Measurements from ENCODE around the gene ARMC9. TPM values are rescaled to one million over a fixed set of nuclear protein-coding genes. Genes with fewer than 3 reads are reported as not detected.

Gene ARMC9
- total RNA-seq, 1 experiment from 2014 or later, result 23.4 TPM

DNA sequence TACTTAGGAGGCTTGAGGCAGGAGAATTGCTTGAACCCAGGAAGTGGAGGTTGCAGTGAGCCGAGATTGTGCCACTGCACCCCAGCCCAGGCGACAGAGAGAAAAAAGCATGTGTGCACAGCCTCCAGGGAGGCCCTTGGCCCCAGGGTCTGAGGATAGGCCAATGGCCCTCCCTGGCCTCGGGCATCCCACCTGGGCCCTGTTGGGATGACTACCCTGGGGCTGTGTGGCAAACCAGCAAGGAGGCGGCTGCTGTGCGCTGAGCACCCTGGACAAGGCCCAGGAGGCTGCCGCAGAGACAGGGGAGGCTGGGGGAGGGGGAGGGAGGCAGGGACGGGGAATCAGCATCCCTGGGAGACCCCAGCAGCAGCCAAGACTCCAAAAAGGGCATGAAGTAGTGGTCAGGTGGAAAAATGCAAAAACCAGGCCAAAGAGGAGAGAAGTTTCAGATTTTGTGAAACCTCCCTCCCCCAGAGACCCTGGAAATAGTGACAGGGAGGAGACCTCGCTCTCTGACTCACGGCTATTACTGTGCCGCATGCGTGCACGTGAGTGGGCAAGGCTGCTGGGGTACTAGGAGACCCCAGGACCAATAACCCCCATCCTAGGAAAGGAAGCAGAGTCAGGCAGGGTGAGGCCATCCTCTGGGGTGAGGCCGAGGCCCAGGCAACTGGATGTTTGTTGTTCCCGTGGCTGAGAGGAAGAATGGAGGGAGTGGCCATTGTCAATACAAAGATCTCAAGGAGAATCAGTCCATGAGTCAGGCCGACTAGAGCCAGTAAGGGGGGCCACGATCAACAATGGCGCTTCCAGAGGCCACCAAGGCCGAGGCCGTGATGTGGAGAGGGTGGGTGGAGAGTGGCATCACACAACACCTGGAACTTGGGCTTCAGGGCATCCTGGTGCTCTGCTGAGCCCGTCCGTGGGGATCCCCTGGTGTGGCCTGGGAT, 181.1 kb downstream of the ARMC9 start:
- ChIA-PET POLR2A (ENCODE audit: unreplicated experiment) (no interaction called here), CTCF (no interaction called here)
- DNase-seq, result peak; percentile 82
- no peak overlapping the region for H3K4me3 ChIP-seq (ENCODE audit: low read length)
- H3K9me2 ChIP-seq (replicated peaks; ENCODE audit: low read length), result no peaks in the 10 kb centered on the region
- H4K20me1 ChIP-seq (ENCODE audit: low read length), result no peaks in the 10 kb centered on the region
- ATAC-seq, result peak; percentile 65
- BruUV-seq (replicated peaks), result no TSS peak
- no peaks in the 10 kb centered on the region for H3K9me3 ChIP-seq (ENCODE audit: low read length)
- H3K4me1 ChIP-seq (ENCODE audit: insufficient read depth, low read length), result peaks cover 36% of the 10 kb centered on the region
- peak overlapping the region; percentile 64 for H3K9ac ChIP-seq (ENCODE audit: low read length)
- H3K27me3 ChIP-seq (ENCODE audit: low read length), result no peaks in the 10 kb centered on the region
- H2AFZ ChIP-seq (ENCODE audit: low read length), result 0 out of 2 replicates have a peak overlapping the region, but pooled peaks have one; percentile 21
- TF ChIP-seq EZH2 (IDR thresholded peaks at IDR 0.05; ENCODE audit: low read length, unreplicated experiment) (no peak), EZH2phosphoT487 (IDR thresholded peaks at IDR 0.05; ENCODE audit: borderline replicate concordance, low read length) (no peak)
- TF ChIP-seq, protein P1, sequence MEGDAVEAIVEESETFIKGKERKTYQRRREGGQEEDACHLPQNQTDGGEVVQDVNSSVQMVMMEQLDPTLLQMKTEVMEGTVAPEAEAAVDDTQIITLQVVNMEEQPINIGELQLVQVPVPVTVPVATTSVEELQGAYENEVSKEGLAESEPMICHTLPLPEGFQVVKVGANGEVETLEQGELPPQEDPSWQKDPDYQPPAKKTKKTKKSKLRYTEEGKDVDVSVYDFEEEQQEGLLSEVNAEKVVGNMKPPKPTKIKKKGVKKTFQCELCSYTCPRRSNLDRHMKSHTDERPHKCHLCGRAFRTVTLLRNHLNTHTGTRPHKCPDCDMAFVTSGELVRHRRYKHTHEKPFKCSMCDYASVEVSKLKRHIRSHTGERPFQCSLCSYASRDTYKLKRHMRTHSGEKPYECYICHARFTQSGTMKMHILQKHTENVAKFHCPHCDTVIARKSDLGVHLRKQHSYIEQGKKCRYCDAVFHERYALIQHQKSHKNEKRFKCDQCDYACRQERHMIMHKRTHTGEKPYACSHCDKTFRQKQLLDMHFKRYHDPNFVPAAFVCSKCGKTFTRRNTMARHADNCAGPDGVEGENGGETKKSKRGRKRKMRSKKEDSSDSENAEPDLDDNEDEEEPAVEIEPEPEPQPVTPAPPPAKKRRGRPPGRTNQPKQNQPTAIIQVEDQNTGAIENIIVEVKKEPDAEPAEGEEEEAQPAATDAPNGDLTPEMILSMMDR (conservative IDR thresholded peaks at IDR 0.05; ENCODE audit: low read depth, low read length), result no peak
- H3K27ac ChIP-seq (ENCODE audit: low read length), result peak overlapping the region; percentile 87
- no peaks in the 10 kb centered on the region for H3K36me3 ChIP-seq (ENCODE audit: low read depth, low read length)
- intact Hi-C loops (cut with micrococcal nuclease), result no loop called here
- H3K4me2 ChIP-seq (ENCODE audit: low read length), result peak overlapping the region; percentile 30; the same call in 1 of the 2 replicates
- H3K79me2 ChIP-seq (ENCODE audit: low read length), result 0 out of 2 replicates have a peak, but pooled peaks cover 3% of the 10 kb centered on the region
- H3F3A ChIP-seq (ENCODE audit: low read length, unreplicated experiment), result no peaks in the 10 kb centered on the region

DNA sequence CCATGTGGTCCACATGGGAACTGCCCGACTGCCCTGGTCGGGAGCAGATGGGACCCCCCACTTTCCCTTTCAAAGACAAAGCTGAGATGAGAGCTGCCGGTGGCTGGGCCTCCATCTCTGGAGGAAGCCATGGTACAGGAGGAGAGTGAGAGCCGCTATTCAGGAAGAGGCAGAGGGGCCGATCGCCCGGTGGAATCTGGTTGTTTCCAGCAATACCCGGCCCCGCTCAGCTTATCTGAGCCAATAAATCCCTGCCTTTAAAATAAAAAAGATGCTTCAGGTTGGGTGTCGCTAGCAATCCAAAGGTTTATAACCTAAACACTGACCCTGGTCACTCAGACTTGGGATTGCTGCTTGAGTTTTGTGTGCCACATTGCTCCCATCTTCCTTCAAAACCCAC, 181.9 kb downstream of the ARMC9 start:
- TF ChIP-seq, protein P1 (conservative IDR thresholded peaks at IDR 0.05; ENCODE audit: low read depth, low read length), result no peak
- TF ChIP-seq EZH2phosphoT487 (IDR thresholded peaks at IDR 0.05; ENCODE audit: borderline replicate concordance, low read length) (no peak), EZH2 (IDR thresholded peaks at IDR 0.05; ENCODE audit: low read length, unreplicated experiment) (no peak)
- H3K9me3 ChIP-seq (ENCODE audit: low read length), result no peaks in the 10 kb centered on the region
- H3K27me3 ChIP-seq (ENCODE audit: low read length), result no peaks in the 10 kb centered on the region
- intact Hi-C loops (cut with micrococcal nuclease), result no loop called here
- DNase-seq, result no peak
- no TSS peak for BruUV-seq (replicated peaks)
- H3K9ac ChIP-seq (ENCODE audit: low read length), result peak overlapping the region; percentile 38; the same call in 1 of the 2 replicates
- 0 out of 2 replicates have a peak, but pooled peaks cover 3% of the 10 kb centered on the region for H3K79me2 ChIP-seq (ENCODE audit: low read length)
- H3K9me2 ChIP-seq (replicated peaks; ENCODE audit: low read length), result no peaks in the 10 kb centered on the region
- H2AFZ ChIP-seq (ENCODE audit: low read length), result 0 out of 2 replicates have a peak overlapping the region, but pooled peaks have one; percentile 21
- H4K20me1 ChIP-seq (ENCODE audit: low read length), result no peaks in the 10 kb centered on the region
- POLR2A ChIA-PET (ENCODE audit: unreplicated experiment), result no interaction called here
- peak overlapping the region; percentile 87 for H3K27ac ChIP-seq (ENCODE audit: low read length)
- ATAC-seq, result no peak
- no peaks in the 10 kb centered on the region for H3K36me3 ChIP-seq (ENCODE audit: low read depth, low read length)
- H3F3A ChIP-seq (ENCODE audit: low read length, unreplicated experiment), result no peaks in the 10 kb centered on the region
- H3K4me3 ChIP-seq (ENCODE audit: low read length), result no peak overlapping the region
- peaks cover 36% of the 10 kb centered on the region for H3K4me1 ChIP-seq (ENCODE audit: insufficient read depth, low read length)
- CTCF ChIA-PET, result no interaction called here
- H3K4me2 ChIP-seq (ENCODE audit: low read length), result no peak overlapping the region

Data from PC-3 (cell line).